Measurements from ENCODE around the gene CDKN2A.

The CDKN2A gene

DNA sequence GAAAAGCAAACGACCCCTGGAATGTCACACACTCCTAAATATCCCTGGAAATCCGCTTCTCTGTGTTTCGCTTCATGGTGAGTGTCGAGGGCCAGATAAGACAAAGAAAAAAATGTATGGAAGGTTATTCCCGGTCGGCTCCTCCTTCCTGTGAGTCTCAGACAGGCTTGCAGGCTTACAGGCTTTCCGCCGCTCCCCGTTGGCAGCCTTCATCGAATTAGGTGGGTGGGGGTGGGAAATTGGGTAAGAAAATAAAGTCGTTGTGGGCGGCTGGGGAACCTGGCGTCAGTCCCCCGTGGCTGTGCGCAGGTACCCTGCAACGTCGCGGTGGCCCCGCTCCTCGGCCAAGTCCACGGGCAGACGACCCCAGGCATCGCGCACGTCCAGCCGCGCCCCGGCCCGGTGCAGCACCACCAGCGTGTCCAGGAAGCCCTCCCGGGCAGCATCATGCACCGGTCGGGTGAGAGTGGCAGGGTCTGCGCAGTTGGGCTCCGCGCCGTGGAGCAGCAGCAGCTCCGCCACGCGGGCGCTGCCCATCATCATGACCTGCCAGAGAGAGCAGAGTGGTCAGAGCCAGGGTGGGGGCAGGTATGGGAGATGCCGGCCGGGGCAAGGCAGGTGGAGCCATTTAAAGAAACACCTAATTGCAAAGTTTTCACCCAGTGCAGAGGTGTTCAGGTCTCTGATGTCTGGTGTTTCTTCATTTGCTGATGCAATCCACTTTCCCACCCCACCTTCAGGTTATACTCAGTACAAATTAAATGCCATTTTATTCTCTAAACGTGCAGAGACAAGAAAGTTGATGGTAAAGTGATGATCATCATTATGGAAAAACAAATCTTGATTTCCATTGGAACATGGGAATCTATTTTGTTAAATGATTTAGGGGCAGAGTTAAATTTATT lies 11.8 kb upstream of the CDKN2A start:
- no peak for DNase-seq

DNA sequence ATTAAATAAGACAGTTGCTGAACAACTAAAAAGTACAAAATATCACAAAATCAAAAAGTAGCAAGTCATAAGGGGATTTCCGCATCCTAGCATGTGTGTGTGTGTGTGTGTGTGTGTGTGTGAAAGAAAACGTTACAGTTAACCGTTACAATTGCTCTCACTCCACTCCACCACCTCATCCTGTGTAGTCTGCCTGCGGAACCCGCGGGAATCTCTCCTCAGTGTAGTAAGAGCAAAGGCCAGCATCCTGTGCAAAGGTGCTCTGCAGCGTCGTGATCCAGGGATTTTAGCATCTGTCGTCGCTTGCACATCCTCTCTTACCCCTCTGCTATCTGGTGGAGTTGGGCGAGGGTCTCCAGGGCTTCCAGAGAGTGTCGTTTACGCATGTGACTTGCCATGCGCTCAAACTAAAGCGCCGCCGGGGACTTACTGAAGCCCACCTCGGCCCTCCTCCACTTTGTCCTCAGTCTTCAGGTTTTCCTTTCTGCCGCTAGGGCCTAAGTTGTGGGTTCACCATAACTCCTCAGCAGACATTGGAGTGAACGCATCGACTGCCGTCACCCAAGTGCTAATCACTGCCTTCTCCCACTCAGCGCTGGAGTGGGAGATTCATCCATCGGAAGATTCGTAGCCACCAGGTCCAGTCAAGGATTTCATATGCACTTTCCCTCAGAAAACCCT lies 11.0 kb upstream of the CDKN2A start:
- no peak for DNase-seq

DNA sequence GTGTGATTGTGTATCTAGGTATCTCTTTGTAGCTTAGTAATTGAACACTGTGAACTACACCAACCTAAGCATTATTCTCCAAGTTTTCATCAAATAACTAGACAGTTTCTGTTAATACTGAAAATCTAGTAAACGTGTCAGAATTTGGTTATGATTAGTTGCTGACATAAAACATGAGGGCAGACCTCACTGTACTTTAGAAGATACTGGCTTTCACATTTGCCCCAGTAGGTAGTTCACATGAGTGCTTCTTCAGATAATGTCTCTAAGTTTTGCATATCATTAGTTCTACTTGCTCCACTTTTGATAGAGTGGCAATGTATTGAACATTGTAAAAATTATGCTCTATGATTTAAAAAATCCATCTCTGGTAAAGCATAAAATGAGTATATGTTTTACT lies 7.8 kb upstream of the CDKN2A start:
- no peak for DNase-seq

DNA sequence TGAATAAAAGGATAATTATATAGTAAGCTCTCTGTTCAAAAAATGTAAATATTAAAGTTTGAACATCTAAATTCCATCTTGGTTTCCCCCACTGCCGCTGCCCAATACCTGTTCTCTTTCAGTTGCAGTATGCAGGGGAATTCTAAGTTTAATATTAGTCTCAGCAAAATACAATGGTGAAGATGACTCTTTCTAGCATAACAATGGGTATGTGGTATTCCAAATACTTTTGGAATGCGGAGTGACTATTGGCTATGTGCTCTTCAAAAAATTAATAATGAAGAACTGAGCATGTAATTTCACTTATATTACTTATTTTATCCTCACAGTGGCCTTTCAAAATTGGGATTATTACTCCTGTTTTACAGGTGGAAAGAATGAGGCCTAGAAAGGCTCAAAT lies 3.8 kb upstream of the CDKN2A start:
- no peak for DNase-seq

DNA sequence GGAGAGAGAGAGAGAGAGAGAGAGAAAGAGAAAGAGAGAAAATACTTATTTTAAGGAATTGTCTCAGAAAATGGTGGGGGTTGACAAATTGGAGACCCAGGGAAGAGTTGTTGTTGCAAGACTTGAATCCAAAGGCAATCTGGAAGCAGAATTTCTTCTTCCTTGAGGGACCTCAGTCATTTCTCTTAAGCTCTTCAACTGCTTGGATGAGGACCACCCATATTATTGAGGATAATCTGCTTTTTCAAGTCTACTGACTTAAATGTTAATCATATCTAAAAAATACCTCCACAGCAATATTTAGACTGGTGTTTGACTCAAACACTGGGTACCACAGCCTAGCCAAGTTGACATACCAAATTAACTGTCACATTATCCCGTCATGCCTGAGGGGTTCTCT lies 3.3 kb upstream of the CDKN2A start:
- no peak for DNase-seq

DNA sequence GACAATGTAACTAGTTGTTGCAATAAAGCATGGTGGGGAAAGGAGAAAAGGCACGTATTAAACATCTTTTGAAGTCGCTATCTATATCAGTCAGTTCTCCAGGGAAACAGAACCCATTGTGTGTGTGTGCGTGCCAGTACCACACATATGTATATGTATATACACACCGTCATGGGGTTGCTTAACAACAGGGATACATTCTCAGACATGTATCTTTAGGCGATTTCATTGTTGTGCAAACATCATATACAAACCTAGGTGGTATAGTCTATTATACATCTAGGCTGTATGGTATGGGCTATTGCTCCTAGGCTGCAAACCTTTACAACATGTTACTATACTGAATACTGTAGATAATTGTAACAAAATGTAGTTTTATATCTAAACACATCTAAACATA lies 2.7 kb upstream of the CDKN2A start:
- no peak for DNase-seq

DNA sequence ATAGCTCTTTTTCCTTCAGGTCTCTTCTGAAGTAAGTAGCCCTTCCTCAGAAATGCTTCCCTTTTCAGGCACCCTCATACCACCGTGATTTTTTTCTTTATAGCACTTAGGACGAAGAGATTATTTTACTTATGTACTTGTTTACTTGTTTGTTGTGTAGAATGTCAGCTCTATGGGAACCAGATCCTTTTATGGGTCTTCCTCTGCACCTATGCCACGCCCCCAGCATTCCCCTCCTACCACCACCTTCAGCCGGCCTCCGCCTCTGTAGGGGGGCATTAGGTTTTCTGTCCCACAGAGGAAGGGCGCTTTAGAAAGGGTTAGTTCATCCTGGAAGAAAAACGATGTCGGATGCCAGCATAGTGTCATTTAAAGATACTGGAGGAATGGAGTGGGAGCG lies 2.2 kb upstream of the CDKN2A start:
- DNase-seq, result no peak

DNA sequence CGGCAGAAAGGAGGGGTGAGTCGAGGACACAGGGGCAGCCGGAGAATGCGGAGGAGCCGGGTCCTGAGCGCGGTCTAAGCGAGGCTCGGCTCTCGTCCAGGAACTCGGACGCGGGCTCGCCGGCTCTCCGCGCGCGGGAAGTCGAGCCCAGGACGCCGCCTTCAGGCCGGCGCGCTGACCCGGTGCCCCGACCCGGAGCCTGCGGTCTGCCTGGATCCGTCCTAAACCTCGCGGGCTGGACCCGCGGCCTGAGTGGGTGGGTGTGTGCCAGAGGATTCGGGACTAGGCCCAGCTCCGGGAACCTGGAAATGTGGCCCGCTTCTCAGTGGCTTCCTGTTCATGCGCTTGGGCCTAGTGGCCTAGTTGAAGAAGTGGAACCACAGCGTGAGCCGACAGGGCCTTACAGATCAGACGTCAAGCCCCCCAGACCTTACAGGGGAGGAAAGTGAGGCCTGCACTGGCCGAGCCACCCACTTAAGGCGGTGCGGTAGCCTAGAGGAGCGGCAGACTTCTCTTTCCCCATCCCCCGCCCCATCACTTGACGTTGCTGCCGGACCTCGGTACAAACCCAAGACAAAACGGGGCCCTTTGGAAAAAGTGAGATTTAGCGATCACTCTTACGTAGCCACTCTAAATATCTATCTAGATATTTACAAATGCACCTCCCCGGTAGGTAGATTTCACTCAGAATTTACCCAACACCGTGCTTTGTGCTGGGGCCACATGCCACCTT lies 1.6 kb upstream of the CDKN2A start:
- no peak for DNase-seq

DNA sequence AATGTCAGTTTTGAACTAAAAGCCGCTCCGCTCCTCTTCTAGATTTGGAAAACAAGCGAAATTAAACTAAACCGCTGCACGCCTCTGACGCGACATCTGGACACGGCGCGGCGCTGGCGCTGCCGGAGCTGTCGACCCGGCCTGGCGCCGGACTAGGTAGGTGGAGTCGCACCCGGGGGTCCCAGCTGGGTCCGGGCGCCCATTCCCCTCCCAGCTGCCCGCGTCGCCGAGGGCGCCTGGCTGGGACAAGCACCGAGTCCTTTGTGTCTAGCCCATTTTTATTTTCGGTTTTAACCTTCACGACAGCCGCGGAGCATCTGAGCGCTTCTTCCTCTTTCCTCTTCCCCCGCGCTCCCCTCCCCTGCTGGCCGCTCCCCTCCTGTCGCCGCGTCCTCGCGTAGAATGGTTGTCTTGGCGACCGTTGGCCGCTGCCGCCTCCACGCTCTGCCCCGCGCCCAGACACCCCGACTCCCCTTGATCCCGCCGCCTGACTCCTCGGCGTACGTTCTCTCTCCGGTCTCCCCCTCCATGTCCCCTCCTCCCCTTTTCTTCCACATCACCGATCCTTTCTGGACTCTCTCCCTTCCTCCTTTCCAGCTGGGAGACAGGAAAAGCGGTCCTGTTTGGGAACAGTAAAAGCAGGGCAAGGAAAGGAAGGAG lies 944 bp upstream of the CDKN2A start:
- peak; percentile 46 for DNase-seq

DNA sequence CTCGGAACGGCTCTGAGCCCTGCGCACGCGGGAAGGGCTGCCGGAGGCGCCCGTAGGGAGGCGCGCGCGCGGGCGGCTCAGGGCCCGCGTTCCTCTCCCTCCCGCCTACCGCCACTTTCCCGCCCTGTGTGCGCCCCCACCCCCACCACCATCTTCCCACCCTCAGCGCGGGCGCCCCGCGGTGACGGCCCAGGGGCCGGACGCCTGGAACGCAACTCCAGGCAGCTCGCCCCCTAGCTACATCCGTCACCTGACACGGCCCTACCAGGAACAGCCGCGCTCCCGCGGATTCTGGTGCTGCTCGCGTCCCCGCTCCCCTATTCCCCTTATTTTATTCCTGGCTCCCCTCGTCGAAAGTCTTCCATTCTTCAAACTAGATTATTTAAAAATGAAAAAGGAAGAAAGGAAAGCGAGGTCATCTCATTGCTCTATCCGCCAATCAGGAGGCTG lies 389 bp upstream of the CDKN2A start, which contains the start of gene CDKN2B-AS1:
Gene CDKN2B-AS1 (plus strand): TSS at position 236 of the 450 bp plus-strand sequence.
- DNase-seq, result no peak

DNA sequence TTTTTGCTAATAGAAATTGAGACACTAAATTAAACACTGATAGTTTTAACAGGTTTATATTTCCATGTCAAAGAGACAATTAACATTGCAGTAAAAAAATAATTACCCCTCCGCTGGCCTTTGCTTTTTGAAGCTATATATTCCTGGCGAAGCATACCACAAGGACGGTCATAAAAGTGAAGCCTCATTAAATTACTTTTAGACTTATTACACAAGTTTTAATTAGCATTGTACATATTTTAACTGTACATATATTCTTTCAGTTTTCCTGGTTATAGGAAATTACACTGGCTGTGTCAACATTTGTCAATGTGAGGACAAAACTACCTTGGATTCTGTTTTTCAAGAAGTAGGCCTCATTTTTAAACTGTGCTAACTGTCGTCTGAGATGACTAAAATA lies 1.2 kb downstream of the CDKN2A start:
- no peak for DNase-seq

DNA sequence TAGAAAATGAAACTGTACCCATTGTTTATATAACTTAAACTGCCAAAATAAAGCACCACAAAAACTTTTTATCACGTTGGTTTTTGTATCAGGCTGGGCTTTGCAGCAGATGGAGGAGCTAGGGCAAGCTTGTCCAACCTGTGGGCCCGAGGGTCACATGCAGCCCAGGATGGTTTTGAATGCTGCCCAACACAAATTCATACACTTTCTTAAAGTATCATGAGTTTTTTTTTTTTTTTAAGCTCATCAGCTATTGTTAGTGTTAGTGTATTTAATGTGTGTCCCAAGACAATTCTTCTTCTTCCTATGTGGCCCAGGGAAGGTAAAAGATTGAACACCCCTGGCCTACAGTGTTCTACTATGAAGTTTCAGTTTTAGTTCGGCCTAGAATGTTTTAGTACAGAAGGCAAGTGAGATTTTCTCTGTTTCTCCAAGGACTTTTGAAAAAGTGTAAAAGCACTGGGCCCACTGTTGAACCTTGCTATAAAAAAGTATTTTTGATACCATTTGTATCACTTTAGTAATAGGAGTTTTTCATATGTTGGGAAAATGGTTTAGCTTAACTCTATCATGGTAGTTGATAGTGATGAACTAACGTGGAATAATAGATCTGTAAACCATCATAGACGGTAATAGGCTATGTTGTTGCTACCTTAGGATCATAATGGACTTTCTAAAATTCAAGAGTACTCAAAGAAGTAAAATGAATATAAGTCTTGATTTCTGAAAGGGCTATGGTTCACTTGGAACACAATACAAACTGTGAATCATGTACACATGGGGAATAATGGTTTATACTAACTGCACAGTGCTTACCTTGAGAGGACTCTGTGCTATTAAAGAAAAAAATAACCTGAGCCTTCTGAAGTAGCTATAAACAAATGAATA lies 2.9 kb downstream of the CDKN2A start:
- DNase-seq, result no peak

DNA sequence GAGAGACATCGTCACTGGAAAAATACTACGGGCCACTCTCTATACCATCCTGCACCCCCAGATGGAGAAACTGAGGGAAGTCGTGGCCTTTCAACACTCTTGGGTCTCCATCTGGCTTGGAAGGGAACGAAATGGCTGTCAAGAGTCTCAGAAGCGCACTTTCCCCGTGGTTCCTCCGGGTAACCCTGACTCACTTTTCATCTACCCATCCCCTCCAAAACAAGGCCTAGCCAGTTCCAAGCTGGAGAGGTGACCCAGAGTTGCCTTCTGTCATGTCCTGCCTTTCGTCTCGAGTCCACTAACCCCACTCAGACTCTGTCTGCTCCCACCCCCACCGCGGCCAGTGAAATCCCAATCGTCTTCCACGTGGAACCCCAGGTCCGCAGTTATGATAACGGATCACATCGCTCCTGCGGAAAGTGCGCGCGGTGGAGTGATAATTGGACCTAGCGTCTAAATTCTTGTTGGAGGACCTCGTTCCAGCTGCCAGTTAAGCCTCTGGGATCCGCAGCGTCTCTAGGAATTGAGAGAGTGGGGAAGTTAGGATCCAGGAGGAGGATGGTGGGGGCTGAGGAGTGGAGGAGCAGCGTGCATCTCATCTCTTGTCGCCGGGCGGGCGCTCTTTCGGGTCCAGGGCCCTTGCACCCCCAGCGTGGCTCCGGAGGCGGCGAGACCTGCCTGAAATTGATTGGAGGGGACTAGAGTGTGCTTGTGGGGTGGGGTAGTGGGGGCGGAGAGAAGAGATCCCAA lies 4.6 kb downstream of the CDKN2A start:
- DNase-seq, result no peak

DNA sequence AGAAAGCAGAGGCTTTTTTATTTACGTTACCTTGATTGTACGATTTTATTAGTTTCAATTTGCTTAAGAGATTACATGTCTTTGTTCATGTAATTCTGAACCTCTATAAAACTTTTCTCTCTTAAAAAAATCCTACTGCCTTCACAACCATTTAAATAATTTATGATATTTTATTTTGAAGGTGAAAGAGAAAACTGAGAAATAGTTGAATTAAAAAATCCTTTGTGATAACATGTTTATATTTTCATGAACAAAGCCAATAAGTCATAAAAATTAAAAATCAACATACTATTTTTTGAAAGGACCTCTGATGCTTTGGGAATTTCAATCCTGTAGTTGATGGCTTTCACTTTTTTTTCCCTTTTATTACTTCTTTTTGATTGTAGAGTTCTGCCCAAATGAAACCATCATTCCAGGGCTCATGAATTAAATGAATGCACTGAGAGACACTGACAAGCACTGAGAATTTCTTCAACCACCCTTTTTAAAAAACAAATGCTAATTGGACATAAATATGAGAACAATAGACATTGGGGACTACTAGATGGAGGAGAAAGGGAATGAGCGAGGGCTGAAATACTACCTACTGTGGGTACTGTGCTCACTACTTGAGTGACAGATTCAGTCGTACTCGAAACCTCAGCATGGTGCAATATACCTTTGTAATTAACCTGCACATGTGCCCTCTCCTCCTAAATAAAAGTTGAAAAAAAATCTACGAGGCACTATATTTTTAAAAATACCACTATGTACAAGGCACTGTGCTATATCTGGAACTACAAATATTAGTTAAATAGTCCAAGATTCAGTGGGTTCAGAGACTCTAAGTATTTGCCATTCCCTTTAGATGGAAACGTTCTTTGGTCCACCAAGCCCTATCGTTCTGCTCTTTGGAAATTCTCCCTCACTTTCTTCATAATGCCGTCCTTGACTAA lies 5.9 kb downstream of the CDKN2A start:
- DNase-seq, result no peak

DNA sequence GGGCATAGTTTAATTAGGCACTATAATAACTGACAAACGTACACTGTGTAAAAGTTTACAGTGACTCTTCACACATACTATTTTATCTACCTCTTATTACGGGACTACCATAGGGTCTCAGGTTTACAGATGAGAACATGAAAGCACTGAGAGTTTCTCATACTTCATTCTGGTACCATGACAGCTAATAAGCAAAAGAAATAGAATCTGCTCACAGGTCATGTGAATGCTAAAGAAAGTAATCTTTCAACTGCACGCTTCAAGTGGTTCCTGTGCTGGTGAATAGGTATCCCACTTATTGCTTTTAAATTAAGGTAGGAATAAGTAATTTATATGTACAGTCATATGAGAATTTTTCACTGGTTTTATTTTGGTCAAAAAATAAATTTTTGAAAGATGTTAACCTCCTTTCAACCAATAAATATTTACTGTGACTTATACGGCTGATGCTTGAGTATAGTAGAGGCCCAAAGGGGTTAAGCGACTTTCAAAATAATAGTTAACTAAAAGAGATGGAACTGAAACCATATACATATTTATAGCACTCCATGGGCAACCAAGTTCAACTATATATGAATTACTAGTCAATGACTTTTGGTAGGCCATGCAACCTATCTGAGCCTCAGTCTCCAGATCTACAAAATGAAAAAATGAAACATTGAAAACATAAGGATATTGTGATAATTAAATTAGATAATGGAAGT lies 8.1 kb downstream of the CDKN2A start:
- no peak for DNase-seq

DNA sequence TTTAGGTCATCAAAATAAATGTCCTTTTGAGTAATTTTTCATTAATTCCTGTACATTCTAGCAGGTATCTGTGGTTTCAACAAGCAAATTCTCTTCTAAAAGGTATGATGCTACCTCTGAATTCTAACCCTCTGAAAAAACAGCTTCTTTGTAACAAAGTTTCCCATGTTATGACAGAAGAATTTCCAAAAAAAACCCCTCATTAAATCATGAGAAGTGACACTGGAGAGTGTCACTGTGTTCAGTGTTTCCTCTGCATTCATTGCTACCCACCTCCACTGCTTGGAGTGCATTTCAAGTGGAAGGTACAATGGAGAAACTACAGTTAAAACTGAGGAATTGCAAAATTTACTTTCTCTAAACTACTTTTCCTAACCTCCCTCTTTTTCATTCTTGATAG lies 10.1 kb downstream of the CDKN2A start:
- no peak for DNase-seq

DNA sequence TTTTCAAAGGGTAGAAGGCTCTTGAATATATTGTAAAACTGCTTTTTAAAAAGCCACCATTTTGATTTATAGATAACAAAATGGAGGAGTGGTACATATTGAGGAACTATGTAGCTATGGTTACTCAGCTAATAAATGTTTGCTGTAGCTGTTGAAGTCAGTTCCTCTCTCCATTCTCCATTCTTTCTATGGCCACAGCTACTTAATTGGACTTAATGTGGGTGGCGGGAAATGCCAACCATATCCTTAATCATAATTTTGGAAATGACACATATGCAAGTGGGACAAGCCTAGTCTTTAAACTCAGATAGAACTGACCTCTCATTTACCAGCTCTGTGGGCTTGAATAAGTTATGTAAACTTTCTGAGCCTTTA lies 10.6 kb downstream of the CDKN2A start:
- DNase-seq, result no peak

DNA sequence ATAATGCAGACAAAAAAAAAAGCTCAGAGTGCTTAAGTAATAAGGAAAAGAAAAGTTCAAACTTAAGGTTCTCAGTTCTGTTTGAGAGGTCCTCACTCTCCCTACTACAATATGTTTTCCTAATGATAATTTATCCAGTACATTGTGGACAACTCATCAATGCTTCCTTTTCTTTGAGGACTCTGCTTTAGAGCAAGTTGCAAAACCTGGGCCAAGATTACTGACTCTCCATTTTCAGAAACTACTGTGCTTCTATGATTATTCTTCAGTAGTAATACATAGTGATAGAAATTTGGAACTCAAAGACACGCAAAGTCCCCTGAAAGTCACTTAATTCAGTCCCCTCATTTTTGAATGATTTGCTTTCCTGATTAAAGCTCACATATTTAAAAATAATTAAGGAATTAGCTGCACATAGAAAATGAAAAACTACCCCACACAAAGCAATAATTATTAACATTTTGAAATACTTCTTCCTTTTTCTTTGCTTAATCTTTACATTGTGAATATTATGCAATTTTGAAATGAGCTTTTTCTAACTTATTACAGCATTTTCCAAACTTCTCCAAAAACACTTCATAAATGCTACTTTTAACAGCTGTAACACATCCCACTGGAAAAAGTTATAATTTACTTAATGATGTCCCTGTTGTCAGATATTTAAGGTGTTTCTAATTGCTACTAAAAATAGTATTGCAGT lies 11.2 kb downstream of the CDKN2A start:
- DNase-seq, result no peak

DNA sequence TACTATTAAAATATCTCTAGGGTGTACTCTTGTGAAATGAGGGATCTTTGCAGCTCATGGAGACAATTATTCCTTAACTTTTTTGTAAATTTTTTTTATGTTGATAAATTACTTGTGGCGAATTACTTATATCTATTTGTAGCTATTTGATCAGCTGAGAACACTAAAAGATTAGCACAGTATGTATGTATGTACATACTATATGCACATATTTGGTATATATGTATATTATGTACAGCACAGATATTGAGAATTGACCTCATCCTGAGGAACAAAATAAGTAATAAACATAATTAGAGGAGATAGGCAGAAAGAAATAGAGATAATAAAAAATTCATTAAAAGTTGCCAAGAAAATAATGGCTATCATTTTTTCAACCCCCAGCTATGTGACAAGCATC lies 11.8 kb downstream of the CDKN2A start:
- no peak for DNase-seq

Data from activated T-cell treated with anti-CD3 and anti-CD28 coated beads for 4 hours (primary cell).